NCI-H1417 treated with DMSO at 0.1 percent for 48 hours (cell line): ENCODE data around the gene SUPT20HL1.

Source experiments
- DNase-seq: peaks from one replicate; lab custom pipeline; 2025; lab: John Stamatoyannopoulos, UW

The SUPT20HL1 gene

GRCh38 chrX:24396931-24397279 lies 36.5 kb downstream of the SUPT20HL1 start:
- no peak for DNase-seq

GRCh38 chrX:24398766-24399165 lies 38.3 kb downstream of the SUPT20HL1 start:
- no peak for DNase-seq

- DNase-seq, result no peak
Observed at GRCh38 chrX:24399550-24399949, 39.1 kb downstream of the SUPT20HL1 start.

DNA sequence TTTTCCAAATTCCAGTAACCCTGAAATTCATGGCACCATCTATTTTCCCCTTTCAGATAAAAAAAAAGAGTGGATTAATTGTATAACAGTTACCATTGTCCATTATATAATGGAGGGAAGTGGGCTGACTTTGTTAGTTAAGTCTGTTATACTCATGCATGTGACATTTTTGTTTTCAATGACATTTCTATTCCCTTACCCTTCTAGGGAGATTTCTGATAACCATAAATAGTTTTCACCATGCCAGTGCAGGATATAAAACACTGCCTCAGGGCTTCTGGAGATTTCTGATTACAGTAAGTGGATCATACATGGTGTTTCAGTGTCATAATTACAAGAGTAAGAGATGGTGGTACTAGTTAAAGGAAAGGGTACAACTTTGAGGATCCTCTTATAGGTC lies 45.5 kb downstream of the SUPT20HL1 start:
- DNase-seq, result no peak
